Upper lobe of left lung (tissue), 6 donors: ENCODE results near the gene UPK1B. TPM values are rescaled to one million over a fixed set of nuclear protein-coding genes. Genes with fewer than 3 reads are reported as not detected.

Source experiments
- ATAC-seq, 2 donors: fragments of 200-7000 bp; cut with Tn5 transposase; one replicate each; pipeline ENCODE4 v1.9.1; 2022; ENCODE audit warnings: mild to moderate bottlenecking in 2 of 2, moderate library complexity in 2 of 2; ENCODE audit not compliant: low FRiP score in 2 of 2
- DNase-seq, 2 donors: peaks; one replicate each; pipeline ENCODE4 v3.0.0-alpha.2; 2019 to 2020
- H3K27ac ChIP-seq, 4 donors: fragments of 200-600 bp; sonication (generic); one replicate each; pipeline ENCODE4 v1.5.1; 2016 to 2019
- H3K27me3 ChIP-seq, 4 donors: fragments of 200-600 bp; sonication (generic); one replicate each; pipeline ENCODE4 v1.5.1; 2017 to 2019
- H3K36me3 ChIP-seq, 4 donors: fragments of 200-600 bp; sonication (generic); one replicate each; pipeline ENCODE4 v1.5.1; 2016 to 2019
- H3K4me1 ChIP-seq, 4 donors: fragments of 200-600 bp; sonication (generic); one replicate each; pipeline ENCODE4 v1.5.1; 2018 to 2019
- H3K4me3 ChIP-seq, 4 donors: fragments of 200-600 bp; sonication (generic); one replicate each; pipeline ENCODE4 v1.5.1; 2017 to 2019; ENCODE audit warnings: mild to moderate bottlenecking in 2 of 4, moderate library complexity in 1 of 4
- H3K9me3 ChIP-seq, 4 donors: fragments of 200-600 bp; sonication (generic); one replicate each; pipeline ENCODE4 v1.5.1; 2018 to 2019
- EP300 ChIP-seq, 4 donors: sonication (generic); formaldehyde crosslinking; IDR thresholded peaks; one replicate each; pipeline ENCODE4 v1.5.1; 2017; ENCODE audit warnings: antibody characterized with exemption in 4 of 4, control low read depth in 2 of 4
- POLR2A ChIP-seq, 4 donors: fragments of 450-650 bp; IDR thresholded peaks; one replicate each; pipeline ENCODE4 v1.5.1; 2016 to 2017; ENCODE audit warnings: antibody characterized with exemption in 4 of 4, mild to moderate bottlenecking in 2 of 4
- POLR2AphosphoS5 ChIP-seq, 2 donors: sonication (generic); formaldehyde crosslinking; IDR thresholded peaks; one replicate each; pipeline ENCODE4 v1.5.1; 2017; ENCODE audit warnings: antibody characterized with exemption in 2 of 2
- WGBS, 2 donors: methylation state at CpG; one replicate each; pipeline ENCODE4 v1.1.5; 2017 to 2018; 5-methylcytosine and 5-hydroxymethylcytosine counted together
- total RNA-seq, 6 donors: library from RNA; depleted of rRNA in 4 of 6; stranded (reverse); fragments of >200 nt in 4 of 6; gene quantifications; one replicate each; pipeline versions ENCODE4 v1.1.0 to v1.2.1, GENCODE V29; 2016 to 2021
- TF ChIP-seq, protein P1 (sequence below), 6 experiments: fragments of 450-650 bp in 4 of 6; fragments of 200-600 bp in 2 of 6; sonication (generic) in 2 of 6; IDR thresholded peaks; one replicate each; pipeline ENCODE4 v1.5.1; 2016 to 2019; ENCODE audit warnings: antibody characterized with exemption in 6 of 6
- donor health status: DM: no; HTN: no; CAD: no; lungs with moderate emphysema.
- donor health status: DM: no; HTN: yes; CAD: no; lungs with severe emphysema.

UPK1B gene
- total RNA-seq, 6 donors from 2014 or later, result 0.57 TPM; not detected in 5

DNA sequence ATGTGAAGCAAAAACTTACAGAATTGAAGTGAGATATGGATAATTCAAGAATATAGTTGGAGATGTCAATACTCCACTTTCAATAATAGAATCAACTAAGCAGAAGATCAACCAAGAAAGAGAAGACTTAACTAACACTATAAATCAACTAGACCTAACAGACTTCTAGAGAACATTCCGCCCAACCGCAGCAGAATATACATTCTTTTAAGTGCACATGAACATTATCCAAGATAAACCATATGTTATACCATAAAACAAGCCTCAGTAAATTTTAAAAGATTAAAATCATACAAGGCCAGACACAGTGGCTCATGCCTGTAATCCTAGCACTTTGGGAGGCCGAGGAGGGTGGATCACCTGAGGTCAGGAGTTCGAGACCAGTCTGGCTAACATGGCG, 32.9 kb upstream of the UPK1B start:
- TF ChIP-seq POLR2A (IDR thresholded peaks at IDR 0.05), result no peak
- TF ChIP-seq EP300 (IDR thresholded peaks at IDR 0.05), result no peak
- TF ChIP-seq, protein P1, sequence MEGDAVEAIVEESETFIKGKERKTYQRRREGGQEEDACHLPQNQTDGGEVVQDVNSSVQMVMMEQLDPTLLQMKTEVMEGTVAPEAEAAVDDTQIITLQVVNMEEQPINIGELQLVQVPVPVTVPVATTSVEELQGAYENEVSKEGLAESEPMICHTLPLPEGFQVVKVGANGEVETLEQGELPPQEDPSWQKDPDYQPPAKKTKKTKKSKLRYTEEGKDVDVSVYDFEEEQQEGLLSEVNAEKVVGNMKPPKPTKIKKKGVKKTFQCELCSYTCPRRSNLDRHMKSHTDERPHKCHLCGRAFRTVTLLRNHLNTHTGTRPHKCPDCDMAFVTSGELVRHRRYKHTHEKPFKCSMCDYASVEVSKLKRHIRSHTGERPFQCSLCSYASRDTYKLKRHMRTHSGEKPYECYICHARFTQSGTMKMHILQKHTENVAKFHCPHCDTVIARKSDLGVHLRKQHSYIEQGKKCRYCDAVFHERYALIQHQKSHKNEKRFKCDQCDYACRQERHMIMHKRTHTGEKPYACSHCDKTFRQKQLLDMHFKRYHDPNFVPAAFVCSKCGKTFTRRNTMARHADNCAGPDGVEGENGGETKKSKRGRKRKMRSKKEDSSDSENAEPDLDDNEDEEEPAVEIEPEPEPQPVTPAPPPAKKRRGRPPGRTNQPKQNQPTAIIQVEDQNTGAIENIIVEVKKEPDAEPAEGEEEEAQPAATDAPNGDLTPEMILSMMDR (IDR thresholded peaks at IDR 0.05), result no peak
- TF ChIP-seq POLR2AphosphoS5 (IDR thresholded peaks at IDR 0.05), result no peak
- Histone ChIP-seq H3K36me3 (no peaks in the 10 kb centered on the region), H3K9me3 (no peaks in the 10 kb centered on the region), H3K4me1 (no peaks in the 10 kb centered on the region), H3K27me3 (no peaks in the 10 kb centered on the region), H3K27ac (no peak overlapping the region), H3K4me3 (no peak overlapping the region)
- ATAC-seq (no peak), DNase-seq (no peak)
- 87 to 90% methylated on average over 5 of the region's 5 CpGs for WGBS, 2 donors

DNA sequence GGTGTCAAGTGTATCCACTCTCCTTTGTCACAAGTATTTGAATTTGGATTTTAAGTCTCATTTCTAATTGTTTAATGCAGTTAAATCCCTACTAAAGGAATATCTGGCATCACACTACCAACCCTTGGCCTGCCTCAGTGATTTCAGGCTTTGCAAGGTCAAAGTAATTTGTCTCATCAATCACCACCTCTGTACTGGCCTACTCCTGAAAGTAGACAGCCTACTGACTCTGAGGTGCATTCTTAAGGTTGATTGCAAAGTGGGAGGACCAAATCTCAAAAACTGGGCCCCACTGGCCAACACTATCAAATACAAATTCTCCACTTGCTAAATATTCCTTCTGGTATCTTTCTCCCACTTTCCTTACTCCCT, 28.3 kb upstream of the UPK1B start:
- Histone ChIP-seq H3K4me3 (no peak overlapping the region), H3K4me1 (no peaks in the 10 kb centered on the region), H3K27me3 (no peaks in the 10 kb centered on the region), H3K9me3 (no peaks in the 10 kb centered on the region), H3K36me3 (no peaks in the 10 kb centered on the region), H3K27ac (no peak overlapping the region)
- TF ChIP-seq, protein P1 (IDR thresholded peaks at IDR 0.05), result no peak
- TF ChIP-seq EP300 (IDR thresholded peaks at IDR 0.05), result no peak
- TF ChIP-seq POLR2AphosphoS5 (IDR thresholded peaks at IDR 0.05), result no peak
- TF ChIP-seq POLR2A (IDR thresholded peaks at IDR 0.05), result no peak
- ATAC-seq (peak in 1 of 2 donors; percentile 20), DNase-seq (no peak)

DNA sequence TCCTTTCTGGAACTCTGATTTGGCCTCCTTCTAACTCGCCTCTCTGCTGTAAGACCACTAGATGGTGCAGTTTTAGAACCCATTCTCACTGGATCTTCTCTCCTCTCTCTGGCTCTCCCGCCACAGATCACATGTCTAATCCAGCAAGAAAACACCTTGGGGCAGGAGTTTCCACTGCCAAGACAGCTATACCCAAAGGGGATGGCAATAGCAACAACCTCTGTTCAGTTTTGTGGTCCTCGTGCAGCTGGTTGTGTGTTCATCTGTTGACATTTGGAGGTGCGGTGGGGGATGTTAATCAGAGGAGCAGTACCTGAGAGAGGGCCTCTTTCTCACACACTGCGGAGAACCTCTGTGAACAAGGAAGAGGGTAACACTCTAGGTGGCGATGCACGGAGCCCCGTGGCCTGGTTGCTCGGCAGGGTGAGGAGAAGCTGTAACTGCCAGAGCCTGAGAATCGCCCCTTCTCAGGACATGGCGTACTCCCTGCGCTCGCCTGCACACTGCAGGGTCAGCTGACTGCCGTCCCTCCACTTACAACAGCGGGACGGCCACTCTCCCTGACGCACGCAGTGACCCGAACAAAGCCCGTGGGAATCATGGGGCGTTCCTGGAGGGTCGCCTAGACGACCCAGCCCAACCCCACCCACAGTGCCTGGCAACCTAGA, 27.8 kb upstream of the UPK1B start, which contains the start of gene TEX55:
TEX55 (plus strand) TSS at position 666 of the 668 bp plus-strand sequence. CDS start 25 bp downstream, outside the sequence.
- H3K4me3 ChIP-seq, result no peak within 1 kb of the TSS
- no peak within 1 kb of the TSS for H3K27ac ChIP-seq
- WGBS, 2 donors, result 81 to 86% methylated on average over 13 to 23 of the region's 23 CpGs
- H3K27me3 ChIP-seq, result no peaks in the 10 kb centered on the region
- H3K4me1 ChIP-seq, result no peaks in the 10 kb centered on the region
- ATAC-seq, result peak; percentile 59 to 84
- no peaks in the 10 kb centered on the region for H3K9me3 ChIP-seq
- no peak for TF ChIP-seq POLR2AphosphoS5 (IDR thresholded peaks at IDR 0.05)
- TF ChIP-seq, protein P1 (IDR thresholded peaks at IDR 0.05), result peak in 5 of 6 experiments; percentile 16 to 46 (median 36)
- H3K36me3 ChIP-seq, result no peaks in the 10 kb centered on the region
- peak in 1 of 2 donors; percentile 41 for DNase-seq

DNA sequence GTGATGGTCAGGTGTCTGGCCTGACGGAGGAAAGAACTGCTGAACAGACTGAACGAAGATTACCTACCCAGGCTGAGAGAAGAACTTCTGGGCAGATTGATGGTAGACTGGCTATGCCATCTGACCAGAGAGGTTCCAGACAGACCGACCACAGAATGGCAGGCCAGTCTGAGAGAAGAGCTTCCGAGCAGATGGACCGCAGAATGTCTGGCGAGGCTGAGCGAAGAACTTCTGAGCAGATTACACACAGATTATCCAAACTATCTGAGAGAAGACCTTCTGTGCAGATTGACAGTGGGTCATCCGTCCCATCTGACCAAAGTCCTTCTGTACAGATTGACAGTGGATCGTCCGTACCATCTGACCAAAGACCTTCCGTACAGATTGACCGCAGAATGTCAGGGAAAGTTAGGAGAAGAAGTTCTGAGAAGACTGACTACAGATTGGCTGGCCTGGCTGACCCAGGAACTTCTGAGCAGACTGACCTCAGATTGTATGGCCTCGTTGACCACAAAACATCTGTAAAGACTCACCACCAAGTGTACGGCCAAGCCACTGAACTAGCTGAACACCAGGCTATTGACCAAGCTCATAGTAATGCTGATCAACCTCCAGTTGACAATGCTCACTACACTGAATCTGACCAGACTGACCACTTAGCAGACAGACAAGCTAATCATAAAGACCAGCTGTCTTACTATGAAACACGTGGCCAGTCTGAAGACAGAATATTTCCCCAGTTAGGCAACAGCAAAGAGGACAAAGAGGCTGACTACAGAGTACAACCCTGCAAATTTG, 26.6 kb upstream of the UPK1B start:
- Histone ChIP-seq H3K4me1 (no peaks in the 10 kb centered on the region), H3K4me3 (no peak overlapping the region), H3K9me3 (no peaks in the 10 kb centered on the region), H3K27ac (no peak overlapping the region), H3K27me3 (no peaks in the 10 kb centered on the region), H3K36me3 (no peaks in the 10 kb centered on the region)
- TF ChIP-seq EP300 (IDR thresholded peaks at IDR 0.05) (no peak), POLR2AphosphoS5 (IDR thresholded peaks at IDR 0.05) (no peak), POLR2A (IDR thresholded peaks at IDR 0.05) (no peak)
- TF ChIP-seq, protein P1 (IDR thresholded peaks at IDR 0.05), result no peak
- ATAC-seq (peak; percentile 11 to 13), DNase-seq (no peak)
- WGBS, 2 donors, result 81 to 87% methylated on average over 12 to 15 of the region's 15 CpGs
